Activated CD8-positive, alpha-beta memory T cell treated with anti-CD3 and anti-CD28 coated beads for 4 hours (primary cell): ENCODE data around the gene GAK.

Experiments used
- DNase-seq, 2 donors: peaks; one replicate each; pipeline ENCODE4 v3.0.0-alpha.2; 2020; ENCODE audit warnings: low read depth in 2 of 2

The GAK gene

GRCh38 chr4:829761-830600 is 102.1 kb downstream of the GAK start:
- no peak for DNase-seq

GRCh38 chr4:829291-829690 is 102.8 kb downstream of the GAK start:
- DNase-seq = no peak

GRCh38 chr4:828641-829271 is 103.4 kb downstream of the GAK start:
- DNase-seq = no peak

- DNase-seq = no peak
These were observed 104.7 kb downstream of the GAK start for GRCh38 chr4:827209-828081.

- no peak for DNase-seq
These were observed 105.5 kb downstream of the GAK start for GRCh38 chr4:826508-827208.

- DNase-seq = no peak
These were observed 106.2 kb downstream of the GAK start, which contains the start of gene CPLX1 for GRCh38 chr4:825971-826330. TSS of gene CPLX1 (minus strand) at chr4:826129. CDS start at chr4:824522, 1,607 bp downstream.

- DNase-seq = no peak
These were observed 106.8 kb downstream of the GAK start for GRCh38 chr4:825063-825970.

- DNase-seq = no peak
These were observed 107.6 kb downstream of the GAK start for GRCh38 chr4:824461-825062.

- DNase-seq = no peak
These were observed 108.2 kb downstream of the GAK start for GRCh38 chr4:823761-824460.

GRCh38 chr4:823176-823760 is 108.8 kb downstream of the GAK start:
- no peak for DNase-seq

GRCh38 chr4:822361-823175 is 109.5 kb downstream of the GAK start:
- no peak for DNase-seq

GRCh38 chr4:821631-822030 is 110.5 kb downstream of the GAK start:
- no peak for DNase-seq

GRCh38 chr4:821181-821591 is 110.9 kb downstream of the GAK start:
- DNase-seq = no peak

GRCh38 chr4:820230-821172 is 111.6 kb downstream of the GAK start:
- no peak for DNase-seq

- DNase-seq = no peak
These were observed 112.5 kb downstream of the GAK start for GRCh38 chr4:819401-820229.
